ENCODE data around the gene PITRM1. TPM values are rescaled to one million over a fixed set of nuclear protein-coding genes. Genes with fewer than 3 reads are reported as not detected.
"Not testable (repeated sequence)": the region's sequence is repeated elsewhere in the genome, so short reads cannot be mapped to it uniquely, and the experiment has no call there.

Gene PITRM1
- total and polyA plus RNA-seq, 5 donors = 54.1 to 78.4 (median 71.2) TPM

DNA sequence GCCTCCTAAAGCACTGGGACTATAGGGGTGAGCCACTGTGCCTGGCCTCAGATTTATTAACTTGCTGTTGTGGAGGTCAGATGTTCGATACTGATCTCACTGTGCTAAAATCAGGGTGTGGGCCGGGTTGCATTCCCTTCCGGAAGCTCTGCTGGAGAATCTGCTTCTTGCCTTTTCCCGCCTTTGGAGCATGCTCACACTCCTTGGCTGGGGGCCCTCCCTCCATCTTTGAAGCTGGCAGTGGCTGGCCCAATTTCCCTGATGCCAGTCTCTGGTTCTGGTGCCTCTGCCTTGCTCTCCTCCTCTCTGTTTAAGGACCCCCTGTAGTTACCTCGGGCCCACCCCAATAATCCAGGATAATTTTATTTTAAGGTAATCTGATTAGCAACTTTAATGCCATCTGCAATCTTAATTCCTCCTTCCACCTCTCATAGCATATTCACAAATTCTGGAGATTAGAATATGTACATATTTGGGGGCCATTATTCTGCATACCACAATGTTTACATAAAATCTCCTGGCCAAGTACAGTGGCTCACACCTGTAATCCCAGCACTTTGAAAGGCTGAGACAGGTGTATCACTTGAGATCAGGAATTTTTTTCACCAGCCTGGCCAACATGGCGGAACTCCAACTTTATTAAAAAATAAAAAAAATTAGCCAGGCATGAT lies 7.9 kb upstream of the PITRM1 start:
- H3K4me3 ChIP-seq (ENCODE audit: low read length) = no peak overlapping the region
- intact Hi-C loops (cut with DNase I) = no loop called here
- DNase-seq (no peak), ATAC-seq (no peak)
- 88% methylated on average over 6 of the region's 6 CpGs for WGBS
- H3K9me3 ChIP-seq (ENCODE audit: control insufficient read depth, low read length) = no peaks in the 10 kb centered on the region
- no peaks in the 10 kb centered on the region for H3K4me1 ChIP-seq (ENCODE audit: control insufficient read depth, insufficient read depth, low read length)
- no peak overlapping the region for H3K27ac ChIP-seq (ENCODE audit: low read length)
- no peaks in the 10 kb centered on the region for H3K27me3 ChIP-seq (ENCODE audit: control insufficient read depth, insufficient read depth)

DNA sequence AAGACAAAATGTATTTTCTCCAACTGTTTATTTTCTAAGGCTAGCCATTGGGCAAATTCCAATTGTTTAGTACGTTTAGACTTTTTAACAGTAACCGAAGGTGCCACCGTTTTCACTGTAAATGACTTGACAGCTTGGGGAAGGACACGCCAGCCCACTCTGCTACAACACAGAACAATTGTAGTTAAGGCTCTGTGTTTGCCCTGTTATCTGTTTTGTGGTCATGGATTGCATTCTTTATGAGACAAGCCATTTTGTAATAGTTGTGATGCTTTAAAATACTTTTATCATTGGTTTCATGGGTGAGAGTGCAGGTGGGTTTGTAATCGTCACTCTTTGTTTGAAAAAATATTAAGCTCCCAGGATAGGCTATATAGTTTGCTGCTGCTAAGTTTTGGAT lies 6.6 kb upstream of the PITRM1 start:
- no peak for DNase-seq
- Histone ChIP-seq H3K27ac (ENCODE audit: low read length) (no peak overlapping the region), H3K4me3 (ENCODE audit: low read length) (no peak overlapping the region), H3K9me3 (ENCODE audit: control insufficient read depth, low read length) (no peaks in the 10 kb centered on the region), H3K4me1 (ENCODE audit: control insufficient read depth, insufficient read depth, low read length) (no peaks in the 10 kb centered on the region), H3K27me3 (ENCODE audit: control insufficient read depth, insufficient read depth) (no peaks in the 10 kb centered on the region)
- intact Hi-C loops (cut with DNase I) = no loop called here
- no peak for ATAC-seq
- 89% methylated on average over 5 of the region's 5 CpGs for whole genome bisulfite sequencing

DNA sequence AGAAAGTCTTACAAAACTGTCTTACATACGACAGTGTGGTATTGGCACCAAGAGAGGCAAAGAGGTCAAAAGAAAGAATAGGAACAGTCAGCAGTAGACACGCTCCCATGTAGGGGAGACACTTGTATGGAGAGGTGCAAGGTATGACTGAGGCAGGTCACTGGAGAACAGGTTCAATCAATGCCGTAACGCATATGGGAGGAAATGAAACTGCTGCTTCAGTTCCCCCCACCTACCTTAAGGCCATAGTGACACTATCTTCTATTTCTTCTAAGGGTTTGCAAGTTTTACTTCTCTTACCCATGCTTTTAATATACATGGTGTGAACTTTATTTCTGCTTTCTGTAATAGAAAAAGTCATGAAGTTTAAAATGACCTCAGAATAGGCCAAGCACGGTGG lies 5.5 kb upstream of the PITRM1 start:
- ATAC-seq (no peak), DNase-seq (no peak)
- Histone ChIP-seq H3K27ac (ENCODE audit: low read length) (no peak overlapping the region), H3K9me3 (ENCODE audit: control insufficient read depth, low read length) (no peaks in the 10 kb centered on the region), H3K4me3 (ENCODE audit: low read length) (no peak overlapping the region), H3K27me3 (ENCODE audit: control insufficient read depth, insufficient read depth) (no peaks in the 10 kb centered on the region), H3K4me1 (ENCODE audit: control insufficient read depth, insufficient read depth, low read length) (peaks cover 2% of the 10 kb centered on the region)
- intact Hi-C loops (cut with DNase I) = no loop called here
- 85% methylated on average over 5 of the region's 5 CpGs for WGBS

DNA sequence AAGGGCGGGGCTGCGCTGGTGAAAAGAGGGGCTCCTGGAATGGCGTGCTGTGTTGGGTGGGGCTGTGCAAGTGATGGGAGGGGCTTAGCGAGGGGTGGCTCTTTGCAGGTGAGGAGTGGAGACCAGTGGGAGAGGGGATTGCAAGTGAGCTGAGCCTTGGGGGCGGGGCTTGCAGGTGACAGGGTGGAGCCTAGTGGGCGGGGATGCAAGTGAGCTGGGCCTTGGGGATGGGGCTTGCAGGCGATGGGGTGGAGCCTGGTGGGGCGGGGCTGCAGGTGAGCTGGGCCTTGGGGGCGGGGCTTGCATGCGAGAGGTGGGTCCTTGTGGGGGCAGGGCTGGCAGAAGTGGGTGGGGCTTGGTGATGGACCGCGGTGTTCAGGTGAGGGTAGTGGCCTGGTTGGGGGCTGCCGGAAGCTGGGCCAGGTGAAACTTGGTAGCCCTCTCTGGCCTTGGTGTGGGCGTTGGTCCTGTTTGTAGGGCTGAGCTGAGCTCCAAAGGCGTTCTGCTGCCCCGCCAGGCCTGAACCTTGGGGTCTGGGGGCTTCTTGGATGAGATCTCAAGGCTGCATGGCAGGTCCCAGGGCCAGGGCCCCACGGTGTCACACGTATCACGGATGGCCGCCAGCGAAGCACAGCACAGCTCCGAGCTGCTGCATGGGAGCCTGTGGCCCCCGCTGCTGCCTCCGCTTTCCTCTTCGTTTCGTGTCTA lies 743 bp upstream of the PITRM1 start:
- ATAC-seq = no peak
- Histone ChIP-seq H3K4me3 (ENCODE audit: low read length) (peak overlapping the region; percentile 55), H3K9me3 (ENCODE audit: control insufficient read depth, low read length) (no peaks in the 10 kb centered on the region), H3K27me3 (ENCODE audit: control insufficient read depth, insufficient read depth) (no peaks in the 10 kb centered on the region), H3K4me1 (ENCODE audit: control insufficient read depth, insufficient read depth, low read length) (peaks cover 3% of the 10 kb centered on the region), H3K27ac (ENCODE audit: low read length) (no peak overlapping the region)
- peak in 1 of 3 donors; percentile 77 for DNase-seq
- 47% methylated on average over 26 of the region's 26 CpGs for WGBS
- intact Hi-C loops (cut with DNase I) = no loop called here

- ATAC-seq (peak in 1 of 2 donors; percentile 12), DNase-seq (no peak)
- H3K9me3 ChIP-seq (ENCODE audit: control insufficient read depth, low read length) = no peaks in the 10 kb centered on the region
- under 1% methylated on average over 21 of the region's 21 CpGs for WGBS
- no peaks in the 10 kb centered on the region for H3K27me3 ChIP-seq (ENCODE audit: control insufficient read depth, insufficient read depth)
- intact Hi-C loops (cut with DNase I) = no loop called here
- H3K27ac ChIP-seq (ENCODE audit: low read length) = peak overlapping the region; percentile 33
- peaks cover 3% of the 10 kb centered on the region for H3K4me1 ChIP-seq (ENCODE audit: control insufficient read depth, insufficient read depth, low read length)
- H3K4me3 ChIP-seq (ENCODE audit: low read length) = peak overlapping the region; percentile 71
Observed at GRCh38 chr10:3172081-3172445, 519 bp downstream of the PITRM1 start.

DNA sequence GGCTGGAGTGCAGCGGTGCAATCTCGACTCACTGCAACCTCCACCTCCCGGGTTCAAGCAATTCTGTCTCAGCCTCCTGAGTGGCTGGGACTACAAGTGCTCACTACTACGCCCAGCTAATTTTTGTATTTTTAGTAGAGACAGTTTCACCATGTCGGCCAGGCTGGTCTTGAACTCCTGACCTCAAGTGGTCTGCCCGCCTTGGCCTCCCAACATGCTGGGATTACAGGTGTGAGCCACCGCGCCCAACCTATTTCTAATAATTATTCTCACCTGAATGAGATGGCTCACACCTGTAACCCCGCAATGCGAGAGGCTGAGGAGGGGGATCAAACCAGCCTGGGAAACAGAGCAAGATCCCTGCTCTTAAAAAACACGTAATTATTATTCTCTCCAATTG lies 1.1 kb downstream of the PITRM1 start:
- H3K4me3 ChIP-seq (ENCODE audit: low read length) = peak overlapping the region; percentile 71
- DNase-seq = peak in 1 of 3 donors; percentile 58
- H3K9me3 ChIP-seq (ENCODE audit: control insufficient read depth, low read length); intact Hi-C loops (cut with DNase I); H3K4me1 ChIP-seq (ENCODE audit: control insufficient read depth, insufficient read depth, low read length); H3K27ac ChIP-seq (ENCODE audit: low read length); H3K27me3 ChIP-seq (ENCODE audit: control insufficient read depth, insufficient read depth); ATAC-seq: not testable (repeated sequence)
- WGBS = 90% methylated on average over 11 of the region's 11 CpGs

GRCh38 chr10:3169673-3170072 lies 2.9 kb downstream of the PITRM1 start:
- peaks cover 3% of the 10 kb centered on the region for H3K4me1 ChIP-seq (ENCODE audit: control insufficient read depth, insufficient read depth, low read length)
- H3K4me3 ChIP-seq (ENCODE audit: low read length) = no peak overlapping the region
- no peaks in the 10 kb centered on the region for H3K27me3 ChIP-seq (ENCODE audit: control insufficient read depth, insufficient read depth)
- ATAC-seq (no peak), DNase-seq (no peak)
- H3K9me3 ChIP-seq (ENCODE audit: control insufficient read depth, low read length) = no peaks in the 10 kb centered on the region
- H3K27ac ChIP-seq (ENCODE audit: low read length) = no peak overlapping the region
- 90% methylated on average over 10 of the region's 10 CpGs for WGBS
- intact Hi-C loops (cut with DNase I) = no loop called here

- intact Hi-C loops (cut with DNase I) = no loop called here
- no peak overlapping the region for H3K4me3 ChIP-seq (ENCODE audit: low read length)
- DNase-seq = no peak
- H3K27me3 ChIP-seq (ENCODE audit: control insufficient read depth, insufficient read depth) = no peaks in the 10 kb centered on the region
- ATAC-seq = no peak
- no peak overlapping the region for H3K27ac ChIP-seq (ENCODE audit: low read length)
- WGBS = 91% methylated on average over 10 of the region's 10 CpGs
- H3K4me1 ChIP-seq (ENCODE audit: control insufficient read depth, insufficient read depth, low read length) = peaks cover 3% of the 10 kb centered on the region
- H3K9me3 ChIP-seq (ENCODE audit: control insufficient read depth, low read length) = no peaks in the 10 kb centered on the region
Observed at GRCh38 chr10:3169271-3169670, 3.3 kb downstream of the PITRM1 start.

GRCh38 chr10:3167611-3168330 lies 4.8 kb downstream of the PITRM1 start:
- ATAC-seq (no peak), DNase-seq (no peak)
- no peaks in the 10 kb centered on the region for H3K9me3 ChIP-seq (ENCODE audit: control insufficient read depth, low read length)
- no peak overlapping the region for H3K4me3 ChIP-seq (ENCODE audit: low read length)
- intact Hi-C loops (cut with DNase I) = no loop called here
- no peaks in the 10 kb centered on the region for H3K27me3 ChIP-seq (ENCODE audit: control insufficient read depth, insufficient read depth)
- no peak overlapping the region for H3K27ac ChIP-seq (ENCODE audit: low read length)
- no peaks in the 10 kb centered on the region for H3K4me1 ChIP-seq (ENCODE audit: control insufficient read depth, insufficient read depth, low read length)
- 92% methylated on average over 21 of the region's 21 CpGs for WGBS

- DNase-seq = no peak
- Histone ChIP-seq H3K27ac (ENCODE audit: low read length) (no peak overlapping the region), H3K27me3 (ENCODE audit: control insufficient read depth, insufficient read depth) (no peaks in the 10 kb centered on the region), H3K9me3 (ENCODE audit: control insufficient read depth, low read length) (no peaks in the 10 kb centered on the region), H3K4me3 (ENCODE audit: low read length) (no peak overlapping the region), H3K4me1 (ENCODE audit: control insufficient read depth, insufficient read depth, low read length) (no peaks in the 10 kb centered on the region)
- ATAC-seq = no peak
- 93% methylated on average over 10 of the region's 10 CpGs for WGBS
- intact Hi-C loops (cut with DNase I) = no loop called here
Observed at GRCh38 chr10:3166496-3167290, 5.9 kb downstream of the PITRM1 start.

GRCh38 chr10:3165196-3165595 lies 7.4 kb downstream of the PITRM1 start:
- 90% methylated on average over 9 of the region's 9 CpGs for WGBS

More at GRCh38 chr10:3165196-3165595, 7.4 kb downstream of the PITRM1 start:
- Histone ChIP-seq H3K27me3 (ENCODE audit: control insufficient read depth, insufficient read depth) (no peaks in the 10 kb centered on the region), H3K4me3 (ENCODE audit: low read length) (no peak overlapping the region), H3K4me1 (ENCODE audit: control insufficient read depth, insufficient read depth, low read length) (no peaks in the 10 kb centered on the region), H3K9me3 (ENCODE audit: control insufficient read depth, low read length) (no peaks in the 10 kb centered on the region), H3K27ac (ENCODE audit: low read length) (no peak overlapping the region)
- intact Hi-C loops (cut with DNase I) = no loop called here
- DNase-seq (no peak), ATAC-seq (no peak)
